Measurements from ENCODE around the gene APOH. TPM values are rescaled to one million over a fixed set of nuclear protein-coding genes. Genes with fewer than 3 reads are reported as not detected.

APOH gene
- total and polyA plus RNA-seq, 2 of the 8 experiments (the other 6 are each of a cell fraction or from before 2014, with no cell fraction given), result not detected

- FAIRE-seq, result no peak
- Histone ChIP-seq H4K20me1 (replicated peaks in 1 of 2; ENCODE audit: control insufficient read depth in 1 of 2, insufficient read depth in 2 of 2, low read length in 2 of 2) (no peaks in the 10 kb centered on the region), H3K9me3 (ENCODE audit: insufficient read depth in 2 of 2, low read depth in 1 of 2, low read length in 1 of 2) (no peaks in the 10 kb centered on the region), H4K91ac (replicated peaks; ENCODE audit: insufficient read length, low read length) (no peak overlapping the region), H3K14ac (ENCODE audit: insufficient read length) (no peak overlapping the region), H2BK5ac (ENCODE audit: low read depth, low read length) (no peak overlapping the region), H2BK20ac (ENCODE audit: low read length) (no peak overlapping the region), H3K23me2 (ENCODE audit: low read depth, low read length) (no peaks in the 10 kb centered on the region), H3K23ac (ENCODE audit: insufficient read length) (no peak overlapping the region), H3K4me3 (ENCODE audit: extremely low read depth in 1 of 4, insufficient read depth in 2 of 4, low read depth in 3 of 4, low read length in 4 of 4) (no peak overlapping the region), H3K36me3 (ENCODE audit: control insufficient read depth in 2 of 4, insufficient read depth in 4 of 4, low read length in 3 of 4) (no peaks in the 10 kb centered on the region), H2BK120ac (replicated peaks; ENCODE audit: low read depth, low read length) (no peak overlapping the region), H2AK5ac (ENCODE audit: low read depth, low read length) (no peak overlapping the region), H3K9ac (replicated peaks in 1 of 4; ENCODE audit: extremely low read depth in 1 of 4, low read depth in 3 of 4, low read length in 3 of 4) (no peak overlapping the region), H3K4me2 (ENCODE audit: insufficient read depth in 1 of 2, low read depth in 2 of 2, low read length in 2 of 2) (no peak overlapping the region), H3K79me1 (ENCODE audit: low read depth, low read length) (no peaks in the 10 kb centered on the region), H3K79me2 (ENCODE audit: control insufficient read depth in 1 of 2, insufficient read depth in 2 of 2, low read length in 2 of 2) (no peaks in the 10 kb centered on the region), H2AFZ (ENCODE audit: low read length) (no peak overlapping the region), H3K27ac (ENCODE audit: low read depth, low read length) (no peak overlapping the region), H3K27me3 (replicated peaks in 1 of 4; ENCODE audit: control insufficient read depth in 3 of 4, extremely low read depth in 1 of 4, insufficient read depth in 3 of 4, low read length in 3 of 4) (no peaks in the 10 kb centered on the region), H4K5ac (ENCODE audit: insufficient read length, low read depth, low read length) (no peak overlapping the region), H3K4me1 (replicated peaks in 1 of 4; ENCODE audit: control insufficient read depth in 3 of 4, insufficient read depth in 4 of 4, low read length in 3 of 4) (no peaks in the 10 kb centered on the region), H3K4ac (replicated peaks; ENCODE audit: insufficient read length, low read depth, low read length) (no peak overlapping the region), H4K8ac (ENCODE audit: extremely low read depth, insufficient read depth, low read length) (no peak overlapping the region), H3K56ac (replicated peaks; ENCODE audit: insufficient read length, low read depth, low read length) (no peak overlapping the region), H2BK12ac (ENCODE audit: low read depth, low read length) (no peak overlapping the region), H3K18ac (ENCODE audit: extremely low read depth, low read length) (no peak overlapping the region), H2BK15ac (ENCODE audit: low read length) (no peak overlapping the region)
- 81% methylated on average over 1 of the region's 1 CpG; no CpG with 5 or more reads in 1 of the 2 experiments for WGBS, 2 experiments (ENCODE audit: extremely low coverage in 1 of 2, insufficient coverage in 1 of 2, insufficient read length in 1 of 2, insufficient replicate concordance in 2 of 2, low coverage in 1 of 2, low lambda C conversion rate in 2 of 2, missing lambda C conversion rate in 1 of 2)
- CTCF ChIA-PET (ENCODE audit: partially characterized antibody), result interaction anchor here (0.6 to 1.2 kb wide), 4 partner anchors 60 to 1012 kb away, joined by 3 to 6 read pairs (median 4); no protein-coding TSS in a partner anchor
- POLR2A ChIA-PET (ENCODE audit: partially characterized antibody), result no interaction called here
- no peak for DNase-seq (ENCODE audit: low read depth in 1 of 2, low spot score in 2 of 2)
- TF ChIP-seq POU5F1 (IDR thresholded peaks at IDR 0.05; ENCODE audit: low read depth, low read length) (no peak), GTF2F1 (IDR thresholded peaks at IDR 0.05; ENCODE audit: borderline replicate concordance, low read depth, low read length) (no peak), CBX5 (IDR thresholded peaks at IDR 0.05; ENCODE audit: low read depth, low read length) (no peak), GABPA (IDR thresholded peaks at IDR 0.05; ENCODE audit: borderline replicate concordance, insufficient read depth, low read length) (no peak), NANOG (IDR thresholded peaks at IDR 0.05; ENCODE audit: insufficient read depth, low read depth, low read length, poor library complexity, severe bottlenecking) (no peak)
- TF ChIP-seq, protein P1, sequence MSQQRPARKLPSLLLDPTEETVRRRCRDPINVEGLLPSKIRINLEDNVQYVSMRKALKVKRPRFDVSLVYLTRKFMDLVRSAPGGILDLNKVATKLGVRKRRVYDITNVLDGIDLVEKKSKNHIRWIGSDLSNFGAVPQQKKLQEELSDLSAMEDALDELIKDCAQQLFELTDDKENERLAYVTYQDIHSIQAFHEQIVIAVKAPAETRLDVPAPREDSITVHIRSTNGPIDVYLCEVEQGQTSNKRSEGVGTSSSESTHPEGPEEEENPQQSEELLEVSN (IDR thresholded peaks at IDR 0.05), result no peak
These were observed 31.5 kb upstream of the APOH start for GRCh38 chr17:66260688-66261087.

Data from H1 (cell line).